GM12878 (cell line): ENCODE data around the gene AKAP14. TPM values are rescaled to one million over a fixed set of nuclear protein-coding genes. Genes with fewer than 3 reads are reported as not detected.

Source experiments
- ATAC-seq: fragments of 200-7000 bp; cut with Tn5 transposase; 3 replicates; pipeline ENCODE4 v1.9.1; 2020; ENCODE audit warnings: mild to moderate bottlenecking, moderate library complexity
- BruUV-seq: library from RNA; stranded (reverse); fragments of 400-500 nt; replicated peaks from 2 replicates; lab custom pipeline; 2021; lab: Mats Ljungman, UMichigan
- CTCF ChIA-PET: fragments of 300-600 bp; sonication (Branson Sonifier 250); formaldehyde crosslinking; extraction: SDS; loops from one replicate; lab custom pipeline; 2021; ENCODE audit warnings: inconsistent platforms; lab: Yijun Ruan, JAX
- POLR2A ChIA-PET: fragments of 350-600 bp; formaldehyde crosslinking; extraction: SDS; loops from one replicate; lab custom pipeline; 2021; ENCODE audit warnings: inconsistent platforms; lab: Charles Lee
- RAD21 ChIA-PET: fragments of 300-600 bp; sonication (Branson Sonifier 250); formaldehyde crosslinking; loops from one replicate; lab custom pipeline; 2023; ENCODE audit warnings: antibody characterized with exemption; ENCODE audit not compliant: unreplicated experiment; lab: Charles Lee
- SMC1A ChIA-PET: fragments of 300-600 bp; sonication (Branson Sonifier 250); formaldehyde crosslinking; loops from one replicate; lab custom pipeline; 2023; ENCODE audit not compliant: unreplicated experiment, uncharacterized antibody; lab: Charles Lee
- DNase-seq: peaks from one replicate; pipeline ENCODE4 v3.0.0-alpha.2; 2011; ENCODE audit warnings: low read depth, low spot score
- FAIRE-seq: peaks from 3 replicates; lab custom pipeline; 2011; peaks lifted over from hg19 to GRCh38; lab: Jason Lieb, UNC
- H2AFZ ChIP-seq: 2 replicates; pipeline ENCODE4 v1.6.0; 2011; ENCODE audit warnings: low read depth, low read length, control low read depth; ENCODE audit not compliant: control insufficient read depth
- H3K27ac ChIP-seq: 2 replicates; pipeline ENCODE4 v1.5.1; 2011; ENCODE audit warnings: control low read depth; ENCODE audit not compliant: control insufficient read depth, insufficient read depth
- H3K27me3 ChIP-seq, 2 experiments: replicated peaks in 1 of 2; 2 replicates each; pipeline versions ENCODE4 v1.6.0 to v1.6.1; 2011; ENCODE audit warnings: low read length in 1 of 2; ENCODE audit not compliant: control insufficient read depth in 2 of 2, insufficient read depth in 2 of 2
- H3K36me3 ChIP-seq, 2 experiments: 2 replicates each; pipeline ENCODE4 v1.5.1; 2011; ENCODE audit warnings: low read length in 1 of 2; ENCODE audit not compliant: control insufficient read depth in 2 of 2, insufficient read depth in 2 of 2
- H3K4me1 ChIP-seq: 2 replicates; pipeline ENCODE4 v1.6.1; 2011; ENCODE audit warnings: mild to moderate bottlenecking, low read length, moderate library complexity, mixed read lengths; ENCODE audit not compliant: control insufficient read depth, insufficient read depth
- H3K4me2 ChIP-seq: 2 replicates; pipeline ENCODE4 v1.6.0; 2011; ENCODE audit warnings: control low read depth; ENCODE audit not compliant: control insufficient read depth, insufficient read depth
- H3K4me3 ChIP-seq: fragments of 200-600 bp; sonication (generic); 2 replicates; pipeline ENCODE4 v1.5.1; 2016
- H3K79me2 ChIP-seq: 2 replicates; pipeline ENCODE4 v1.6.0; 2011; ENCODE audit warnings: low read length; ENCODE audit not compliant: control insufficient read depth, insufficient read depth
- H3K9ac ChIP-seq: 2 replicates; pipeline ENCODE4 v1.8.0; 2011; ENCODE audit warnings: low read length, control low read depth, mixed read lengths; ENCODE audit not compliant: control insufficient read depth, insufficient read depth
- H3K9me3 ChIP-seq: replicated peaks from 3 replicates; pipeline ENCODE4 v1.5.1; 2011; ENCODE audit warnings: mild to moderate bottlenecking, low read length; ENCODE audit not compliant: control insufficient read depth, insufficient read depth
- H4K20me1 ChIP-seq: 2 replicates; pipeline ENCODE4 v1.6.0; 2011; ENCODE audit not compliant: control insufficient read depth, insufficient read depth
- BACH1 ChIP-seq: fragments of 450-650 bp; IDR thresholded peaks from 2 replicates; pipeline ENCODE4 v1.6.1; 2017; ENCODE audit warnings: mild to moderate bottlenecking, borderline replicate concordance
- BCLAF1 ChIP-seq: fragments of 450-650 bp; IDR thresholded peaks from 2 replicates; pipeline ENCODE4 v1.6.1; 2017; ENCODE audit warnings: antibody characterized with exemption, mild to moderate bottlenecking, moderate library complexity
- BRCA1 ChIP-seq: IDR thresholded peaks from 2 replicates; pipeline ENCODE4 v1.6.1; 2011; ENCODE audit warnings: low read depth, low read length, improper control_type of control experiment
- CHD4 ChIP-seq: fragments of 200-600 bp; sonication (generic); IDR thresholded peaks from 2 replicates; pipeline ENCODE4 v1.6.1; 2016; ENCODE audit warnings: mild to moderate bottlenecking
- CTCF ChIP-seq, 3 experiments: IDR thresholded peaks in 2 of 3; conservative IDR thresholded peaks in 1 of 3; 2 replicates each; pipeline ENCODE4 v1.5.1; 2011; ENCODE audit warnings: low read depth in 3 of 3, low read length in 3 of 3, mild to moderate bottlenecking in 3 of 3, control low read depth in 2 of 3, moderate library complexity in 2 of 3, inconsistent platforms in 1 of 3, mixed read lengths in 1 of 3; ENCODE audit not compliant: control insufficient read depth in 2 of 3, insufficient read depth in 1 of 3; ENCODE audit errors: extremely low read depth in 1 of 3
- MTA2 ChIP-seq: fragments of 450-650 bp; IDR thresholded peaks from 2 replicates; pipeline ENCODE4 v1.6.1; 2016; ENCODE audit warnings: low read depth, mild to moderate bottlenecking, moderate library complexity
- NBN ChIP-seq: fragments of 450-650 bp; IDR thresholded peaks from 2 replicates; pipeline ENCODE4 v1.6.1; 2016
- NR2C2 ChIP-seq: IDR thresholded peaks from 2 replicates; pipeline ENCODE4 v1.6.1; 2011; ENCODE audit warnings: borderline replicate concordance, low read depth; ENCODE audit not compliant: control insufficient read depth, insufficient read length
- RB1 ChIP-seq: fragments of 450-650 bp; formaldehyde crosslinking; IDR thresholded peaks from 2 replicates; pipeline ENCODE4 v1.6.1; 2017; ENCODE audit warnings: mild to moderate bottlenecking, borderline replicate concordance
- RFX5 ChIP-seq: IDR thresholded peaks from 2 replicates; pipeline ENCODE4 v1.6.1; 2011; ENCODE audit warnings: low read depth, low read length, improper control_type of control experiment
- SRF ChIP-seq, 2 experiments: IDR thresholded peaks; 2 replicates each; pipeline ENCODE4 v1.6.1; 2011; ENCODE audit warnings: low read depth in 2 of 2, low read length in 2 of 2, mild to moderate bottlenecking in 1 of 2, moderate library complexity in 1 of 2
- SUPT20H ChIP-seq: IDR thresholded peaks from 2 replicates; pipeline ENCODE4 v1.6.1; 2011; ENCODE audit warnings: low read depth, mild to moderate bottlenecking, low read length, moderate library complexity, borderline replicate concordance; ENCODE audit not compliant: control insufficient read depth
- TAF1 ChIP-seq: IDR thresholded peaks from 2 replicates; pipeline ENCODE4 v1.6.1; 2011; ENCODE audit warnings: mild to moderate bottlenecking, low read depth, low read length, borderline replicate concordance
- TARDBP ChIP-seq: IDR thresholded peaks from 2 replicates; pipeline ENCODE4 v1.6.1; 2016; ENCODE audit warnings: borderline replicate concordance
- WGBS: methylation state at CpG from one replicate; pipeline ENCODE4 v1.1.6; 2016; ENCODE audit warnings: low lambda C conversion rate; ENCODE audit not compliant: insufficient replicate concordance, insufficient coverage; ENCODE audit errors: missing lambda C conversion rate; 5-methylcytosine and 5-hydroxymethylcytosine counted together
- in situ Hi-C: fragments of 300-500 bp; cut with MboI; formaldehyde crosslinking; loops from 9 replicates; pipeline ENCODE4 v1.14.3; 2018; ENCODE audit warnings: mixed read lengths
- intact Hi-C: fragments of 100-400 bp; cut with micrococcal nuclease; formaldehyde crosslinking; loops from one replicate; pipeline ENCODE4 v1.14.2; 2022; ENCODE audit not compliant: unreplicated experiment
- polyA plus RNA-seq, 11 experiments: library from polyadenylated mRNA; depleted of rRNA in 4 of 11; unstranded in 6 of 11; stranded (reverse) in 5 of 11; fragments of >200 nt; fragmentation: Nextera tagmentation in 4 of 11; fragmentation: Illumina TruSeq in 1 of 11; extraction: Ambion mirVana in 4 of 11; extraction: Trizol in 1 of 11; gene quantifications; 1 replicate in 1 of 11; 2 replicates in 10 of 11; pipeline versions ENCODE4 v1.2.1 to v1.2.3, GENCODE V29; 2011 to 2016; ENCODE audit warnings: inconsistent platforms in 2 of 11, missing spikeins in 2 of 11, low read depth in 1 of 11
- total RNA-seq, 4 experiments: library from RNA; depleted of rRNA in 3 of 4; stranded (reverse); fragments of >200 nt in 3 of 4; fragmentation: Illumina TruSeq in 1 of 4; extraction: Trizol in 1 of 4; gene quantifications; 2 replicates each; pipeline versions ENCODE4 v1.2.1 to v1.2.3, GENCODE V29; 2013 to 2021

The AKAP14 gene
- total and polyA plus RNA-seq, 10 of the 15 experiments (the other 5 are each of a cell fraction or from before 2014, with no cell fraction given): not detected

DNA sequence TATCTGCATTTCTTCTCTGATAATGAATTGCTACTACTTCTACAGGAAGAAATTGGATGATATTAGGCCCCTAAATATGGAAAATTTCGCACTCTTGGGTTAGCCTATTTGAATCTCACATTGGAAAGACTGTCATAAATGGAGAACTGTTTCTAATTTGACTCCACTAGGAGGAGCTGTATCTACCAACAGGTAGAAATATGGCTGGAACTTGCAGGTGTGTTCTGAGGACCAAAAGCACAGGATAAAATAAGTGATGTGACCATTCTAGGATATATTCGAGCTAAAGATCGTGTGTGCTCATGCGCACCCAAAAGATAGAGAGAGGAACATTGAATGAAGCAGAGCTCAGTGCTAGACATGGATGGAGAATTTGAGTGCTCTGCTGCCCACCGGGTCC is 52.7 kb downstream of the AKAP14 start:
- RAD21 ChIA-PET: no interaction called here
- in situ Hi-C loops: no loop called here
- no peak overlapping the region for H2AFZ ChIP-seq
- H3K4me2 ChIP-seq: no peak overlapping the region
- no peak overlapping the region for H3K9ac ChIP-seq
- intact Hi-C loops: no loop called here
- no peaks in the 10 kb centered on the region for H3K79me2 ChIP-seq
- no peaks in the 10 kb centered on the region for H3K4me1 ChIP-seq
- no peak overlapping the region for H3K4me3 ChIP-seq
- 16% methylated on average over 5 of the region's 5 CpGs for WGBS
- no TSS peak for BruUV-seq
- no peaks in the 10 kb centered on the region for H4K20me1 ChIP-seq
- no peaks in the 10 kb centered on the region for H3K9me3 ChIP-seq
- FAIRE-seq: no peak
- TF ChIP-seq RFX5 (no peak), SRF (IDR thresholded peaks at IDR 0.05; ENCODE audit: low read depth in 2 of 2, low read length in 2 of 2) (no peak), CTCF (IDR thresholded peaks at IDR 0.05 in 2 of 3, conservative IDR thresholded peaks at IDR 0.05 in 1 of 3; ENCODE audit: control insufficient read depth in 2 of 3, extremely low read depth in 1 of 3, insufficient read depth in 1 of 3, low read depth in 3 of 3, low read length in 3 of 3) (peak in 2 of 3 experiments; percentile 10 to 29; a peak in 2 of 6 replicates), BACH1 (no peak)
- TF ChIP-seq, all 136 proteins: peak for 1
- ChIA-PET CTCF (interaction anchor here (0.7 to 1.4 kb wide), 4 partner anchors 18 to 265 kb away, joined by 3 to 4 read pairs (median 3); partner anchors contain the start of gene RPL39), POLR2A (no interaction called here), SMC1A (no interaction called here)
- no peak overlapping the region for H3K27ac ChIP-seq
- ATAC-seq: no peak
- H3K27me3 ChIP-seq: no peaks in the 10 kb centered on the region; a peak in 1 of 4 replicates
- no peak for DNase-seq
- no peaks in the 10 kb centered on the region for H3K36me3 ChIP-seq

DNA sequence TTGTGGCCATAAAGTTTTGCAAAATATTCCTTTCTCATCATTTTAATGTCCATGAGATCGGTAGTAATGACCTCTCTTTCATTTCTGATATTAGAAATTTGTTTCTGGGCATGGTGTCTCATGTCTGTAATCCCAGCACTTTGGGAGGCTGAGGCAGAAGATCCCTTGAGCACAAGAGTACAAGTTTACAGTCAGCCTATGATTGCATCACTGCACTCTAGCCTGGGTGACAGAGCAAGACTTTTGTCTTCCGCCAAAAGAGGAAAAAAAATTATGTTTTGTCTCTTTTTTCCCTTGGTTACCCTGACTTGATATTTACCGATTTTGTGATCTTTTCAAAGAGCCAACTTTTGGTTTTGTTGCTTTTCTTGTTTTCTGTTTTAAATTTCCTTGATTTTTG is 58.7 kb downstream of the AKAP14 start:
- Histone ChIP-seq H4K20me1 (no peaks in the 10 kb centered on the region), H3K79me2 (no peaks in the 10 kb centered on the region), H3K4me2 (no peak overlapping the region), H3K9me3 (no peaks in the 10 kb centered on the region; the same call in 2 of the 3 replicates), H3K36me3 (no peaks in the 10 kb centered on the region), H3K9ac (no peak overlapping the region), H3K27me3 (no peaks in the 10 kb centered on the region), H2AFZ (no peak overlapping the region), H3K27ac (no peak overlapping the region), H3K4me3 (no peak overlapping the region), H3K4me1 (no peaks in the 10 kb centered on the region)
- in situ Hi-C loops (no loop called here), intact Hi-C loops (no loop called here)
- ATAC-seq (no peak), FAIRE-seq (no peak), DNase-seq (no peak)
- ChIA-PET CTCF (no interaction called here), SMC1A (no interaction called here), RAD21 (no interaction called here), POLR2A (no interaction called here)
- no TSS peak for BruUV-seq
- WGBS: 30% methylated on average over 3 of the region's 3 CpGs
- TF ChIP-seq NBN (no peak), TARDBP (no peak), BRCA1 (no peak), RFX5 (no peak), BCLAF1 (no peak), MTA2 (no peak), RB1 (no peak), NR2C2 (no peak), CHD4 (no peak), TAF1 (no peak), SUPT20H (no peak)
